A673 (cell line): ENCODE measurements around the gene B4GALT5. TPM values are rescaled to one million over a fixed set of nuclear protein-coding genes. Genes with fewer than 3 reads are reported as not detected.

Source experiments
- BruUV-seq: library from RNA; stranded (reverse); fragments of 400-500 nt; replicated peaks from 2 replicates; lab custom pipeline; 2021; lab: Mats Ljungman, UMichigan
- CTCF ChIA-PET: fragments of 300-600 bp; sonication (Branson Sonifier 250); formaldehyde crosslinking; loops from one replicate; lab custom pipeline; 2022; ENCODE audit warnings: antibody characterized with exemption; lab: Charles Lee
- POLR2A ChIA-PET: fragments of 300-600 bp; sonication (Branson Sonifier 250); formaldehyde crosslinking; loops from one replicate; lab custom pipeline; 2022; ENCODE audit warnings: antibody characterized with exemption; ENCODE audit not compliant: low non-redundant PET; lab: Charles Lee
- DNase-seq: peaks from one replicate; pipeline ENCODE4 v3.0.0-alpha.2; 2015; ENCODE audit warnings: low spot score
- H3K27ac ChIP-seq: fragments of 200-600 bp; sonication (generic); 2 replicates; pipeline ENCODE4 v1.5.1; 2016; ENCODE audit warnings: mixed run types, low read depth, mild to moderate bottlenecking, mixed read lengths, antibody characterized with exemption, low read length; ENCODE audit not compliant: poor library complexity, severe bottlenecking
- H3K27me3 ChIP-seq: fragments of 200-600 bp; sonication (generic); replicated peaks from 2 replicates; pipeline ENCODE4 v1.6.1; 2017; ENCODE audit warnings: mixed run types, low read depth, mild to moderate bottlenecking, mixed read lengths, antibody characterized with exemption, low read length; ENCODE audit not compliant: insufficient read depth, poor library complexity
- H3K36me3 ChIP-seq: fragments of 200-600 bp; sonication (generic); 2 replicates; pipeline ENCODE4 v1.6.1; 2016; ENCODE audit warnings: mixed run types, mild to moderate bottlenecking, mixed read lengths, antibody characterized with exemption, low read length; ENCODE audit not compliant: insufficient read depth, poor library complexity, severe bottlenecking
- H3K4me1 ChIP-seq: fragments of 200-600 bp; sonication (generic); 2 replicates; pipeline ENCODE4 v1.6.1; 2017; ENCODE audit warnings: mixed run types, mild to moderate bottlenecking, mixed read lengths, antibody characterized with exemption, low read length; ENCODE audit not compliant: insufficient read depth, poor library complexity, severe bottlenecking
- H3K4me3 ChIP-seq: fragments of 200-600 bp; sonication (generic); 2 replicates; pipeline ENCODE4 v1.5.1; 2016; ENCODE audit warnings: low read depth, mixed run types, mild to moderate bottlenecking, mixed read lengths, low read length; ENCODE audit not compliant: poor library complexity, severe bottlenecking
- H3K9me3 ChIP-seq: fragments of 200-600 bp; sonication (generic); 2 replicates; pipeline ENCODE4 v1.6.1; 2016; ENCODE audit warnings: mixed run types, low read depth, mild to moderate bottlenecking, mixed read lengths, antibody characterized with exemption, low read length; ENCODE audit not compliant: poor library complexity, severe bottlenecking
- CTCF ChIP-seq: fragments of 300-800, 200-600 bp; sonication (generic); conservative IDR thresholded peaks from 2 replicates; pipeline ENCODE4 v1.5.1; 2017; ENCODE audit warnings: low read depth, mild to moderate bottlenecking, antibody characterized with exemption, low read length, moderate library complexity, mixed read lengths
- EZH2 ChIP-seq: fragments of 200-600 bp; sonication (generic); IDR thresholded peaks from 2 replicates; pipeline ENCODE4 v1.6.1; 2017; ENCODE audit warnings: borderline replicate concordance, low read depth, mild to moderate bottlenecking, mixed read lengths, antibody characterized with exemption, low read length; ENCODE audit not compliant: poor library complexity, severe bottlenecking
- intact Hi-C: fragments of 100-400 bp; cut with micrococcal nuclease; formaldehyde crosslinking; loops from one replicate; pipeline ENCODE4 v1.10.0; 2022; ENCODE audit not compliant: unreplicated experiment
- total RNA-seq: library from RNA; stranded (reverse); gene quantifications from 2 replicates; pipeline ENCODE4 v1.2.3, GENCODE V29; 2021

B4GALT5 gene
- total RNA-seq, 1 experiment from 2014 or later = 78.0 TPM

GRCh38 chr20:49599746-49600113, 113.9 kb downstream of the B4GALT5 start:
- Histone ChIP-seq H3K4me3 (no peak overlapping the region), H3K27me3 (no peaks in the 10 kb centered on the region), H3K4me1 (no peaks in the 10 kb centered on the region), H3K27ac (no peak overlapping the region), H3K9me3 (no peaks in the 10 kb centered on the region), H3K36me3 (no peaks in the 10 kb centered on the region)
- no peak for DNase-seq
- POLR2A ChIA-PET = no interaction called here
- CTCF ChIA-PET = no interaction called here
- TF ChIP-seq EZH2 = no peak
- TF ChIP-seq CTCF = no peak
- no TSS peak for BruUV-seq
- intact Hi-C loops = no loop called here

- Histone ChIP-seq H3K4me1 (no peaks in the 10 kb centered on the region), H3K27me3 (no peaks in the 10 kb centered on the region), H3K9me3 (no peaks in the 10 kb centered on the region), H3K27ac (no peak overlapping the region), H3K4me3 (no peak overlapping the region), H3K36me3 (no peaks in the 10 kb centered on the region)
- BruUV-seq = no TSS peak
- no peak for TF ChIP-seq EZH2
- TF ChIP-seq CTCF = no peak
- ChIA-PET POLR2A (no interaction called here), CTCF (no interaction called here)
- intact Hi-C loops = no loop called here
- DNase-seq = no peak
Measured at GRCh38 chr20:49597825-49598395, 115.8 kb downstream of the B4GALT5 start.

- Histone ChIP-seq H3K27me3 (no peaks in the 10 kb centered on the region), H3K4me3 (no peak overlapping the region), H3K9me3 (no peaks in the 10 kb centered on the region), H3K36me3 (no peaks in the 10 kb centered on the region), H3K4me1 (no peaks in the 10 kb centered on the region), H3K27ac (no peak overlapping the region)
- BruUV-seq = no TSS peak
- no peak for TF ChIP-seq EZH2
- TF ChIP-seq CTCF = no peak
- ChIA-PET POLR2A (no interaction called here), CTCF (interaction anchor here (1.5 kb wide), 1 partner anchor 13 kb away, joined by 3 read pairs; no protein-coding TSS in a partner anchor)
- DNase-seq = no peak
- intact Hi-C loops = no loop called here
Measured at GRCh38 chr20:49595811-49596561, 117.7 kb downstream of the B4GALT5 start.
